ENCODE data around the gene PPP6R2. TPM values are rescaled to one million over a fixed set of nuclear protein-coding genes. Genes with fewer than 3 reads are reported as not detected.

Gene PPP6R2
- total and polyA plus RNA-seq, 2 donors (not counting 3 experiments of a cell fraction or from before 2014, with no cell fraction given) = 38.6 to 54.6 TPM

DNA sequence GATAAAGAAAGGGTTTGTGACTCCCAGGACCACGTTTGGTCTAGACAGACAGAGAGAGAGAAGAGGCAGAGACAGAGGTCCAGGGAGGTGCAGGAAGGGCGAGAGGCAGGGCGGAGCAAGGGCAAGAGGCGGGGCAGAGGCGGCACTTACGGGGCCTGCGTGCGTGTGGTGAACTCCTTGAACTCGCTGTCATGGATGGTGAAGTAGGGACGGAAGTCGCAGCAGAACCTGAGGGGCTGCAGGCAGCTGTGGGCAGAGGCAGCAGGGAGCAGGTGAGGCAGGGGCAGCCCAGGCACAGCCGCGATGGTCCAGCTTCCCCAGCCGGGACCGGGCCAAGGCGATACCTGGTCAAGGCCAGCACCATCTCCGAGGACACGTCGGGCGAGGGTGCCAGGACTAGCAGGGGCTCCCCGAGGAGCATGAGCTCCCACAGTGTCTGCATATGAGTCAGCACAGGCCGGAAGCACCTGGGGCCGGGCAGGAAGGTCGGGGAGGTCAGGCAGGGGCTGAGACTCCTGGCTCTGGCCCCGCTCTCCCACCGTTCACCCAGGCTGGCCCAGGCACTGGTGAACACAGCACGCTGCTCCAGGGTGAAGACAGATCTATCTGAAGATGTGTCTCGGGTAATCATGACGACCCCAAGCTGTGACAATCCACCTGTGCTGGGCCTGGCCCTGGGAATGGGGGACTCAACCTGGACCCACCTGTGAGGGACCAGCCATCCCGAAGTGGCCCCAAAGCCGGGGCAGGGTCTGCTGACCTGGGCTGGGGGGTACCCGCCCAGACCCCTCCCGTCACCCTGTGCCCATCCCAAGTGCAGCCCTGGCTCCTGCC lies 28.5 kb upstream of the PPP6R2 start:
- ChIA-PET CTCF (interaction anchor here (0.6 kb wide), 1 partner anchor 15 kb away, joined by 3 read pairs; no protein-coding TSS in a partner anchor), POLR2A (no interaction called here)
- Histone ChIP-seq H3K27me3 (ENCODE audit: control insufficient read depth in 2 of 2, insufficient read depth in 2 of 2, low read length in 2 of 2) (no peaks in the 10 kb centered on the region), H3K4me3 (replicated peaks in 1 of 3; ENCODE audit: insufficient read depth in 1 of 3, low read depth in 1 of 3, low read length in 3 of 3) (no peak overlapping the region), H4K20me1 (replicated peaks; ENCODE audit: control insufficient read depth, extremely low read depth, insufficient read depth, low read length) (no peaks in the 10 kb centered on the region), H3K9me1 (replicated peaks; ENCODE audit: control insufficient read depth, extremely low read depth, insufficient read depth, low read length) (no peaks in the 10 kb centered on the region), H3K4me2 (ENCODE audit: insufficient read depth, low read length) (no peak overlapping the region), H3K27ac (ENCODE audit: insufficient read depth, low read depth, low read length) (no peak overlapping the region), H3K79me2 (ENCODE audit: control insufficient read depth, insufficient read depth, low read length) (no peaks in the 10 kb centered on the region), H3K4me1 (ENCODE audit: control insufficient read depth, extremely low read depth, insufficient read depth, low read length) (peaks cover 9% of the 10 kb centered on the region), H3K36me3 (ENCODE audit: control insufficient read depth in 2 of 2, extremely low read depth in 1 of 2, insufficient read depth in 2 of 2, low read length in 2 of 2) (no peaks in the 10 kb centered on the region), H3K9ac (replicated peaks; ENCODE audit: extremely low read depth, insufficient read depth, low read length) (no peak overlapping the region), H2AFZ (ENCODE audit: low read depth, low read length) (no peak overlapping the region), H3K9me3 (replicated peaks; ENCODE audit: control insufficient read depth, insufficient read depth, low read length) (no peaks in the 10 kb centered on the region)
- dilution Hi-C loops (cut with MboI; ENCODE audit: extremely low pct_ligation_motif_present, low sequenced_read_pairs) = no loop called here
- intact Hi-C loops (cut with micrococcal nuclease) = no loop called here
- FAIRE-seq = peak; percentile 56
- TF ChIP-seq GATA2 (IDR thresholded peaks at IDR 0.05; ENCODE audit: insufficient read depth, insufficient read length, low read depth, low read length) (no peak), POLR2AphosphoS5 (IDR thresholded peaks at IDR 0.05; ENCODE audit: insufficient read depth, low read depth, low read length) (peak; percentile 51), FOS (IDR thresholded peaks at IDR 0.05; ENCODE audit: borderline replicate concordance, insufficient read depth, low read length) (no peak)
- TF ChIP-seq, protein P1, sequence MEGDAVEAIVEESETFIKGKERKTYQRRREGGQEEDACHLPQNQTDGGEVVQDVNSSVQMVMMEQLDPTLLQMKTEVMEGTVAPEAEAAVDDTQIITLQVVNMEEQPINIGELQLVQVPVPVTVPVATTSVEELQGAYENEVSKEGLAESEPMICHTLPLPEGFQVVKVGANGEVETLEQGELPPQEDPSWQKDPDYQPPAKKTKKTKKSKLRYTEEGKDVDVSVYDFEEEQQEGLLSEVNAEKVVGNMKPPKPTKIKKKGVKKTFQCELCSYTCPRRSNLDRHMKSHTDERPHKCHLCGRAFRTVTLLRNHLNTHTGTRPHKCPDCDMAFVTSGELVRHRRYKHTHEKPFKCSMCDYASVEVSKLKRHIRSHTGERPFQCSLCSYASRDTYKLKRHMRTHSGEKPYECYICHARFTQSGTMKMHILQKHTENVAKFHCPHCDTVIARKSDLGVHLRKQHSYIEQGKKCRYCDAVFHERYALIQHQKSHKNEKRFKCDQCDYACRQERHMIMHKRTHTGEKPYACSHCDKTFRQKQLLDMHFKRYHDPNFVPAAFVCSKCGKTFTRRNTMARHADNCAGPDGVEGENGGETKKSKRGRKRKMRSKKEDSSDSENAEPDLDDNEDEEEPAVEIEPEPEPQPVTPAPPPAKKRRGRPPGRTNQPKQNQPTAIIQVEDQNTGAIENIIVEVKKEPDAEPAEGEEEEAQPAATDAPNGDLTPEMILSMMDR (IDR thresholded peaks at IDR 0.05; ENCODE audit: extremely low read depth in 1 of 2, insufficient read depth in 1 of 2, low read depth in 1 of 2, low read length in 2 of 2) = no peak
- BruUV-seq (replicated peaks) = no TSS peak
- no peak for DNase-seq (ENCODE audit: low read depth, low spot score)
